HG02678 (cell line): ENCODE measurements around the gene NOTCH4.

Experiments used
- ATAC-seq: cut with Tn5 transposase; IDR thresholded peaks from one replicate; pipeline ENCODE4 v1.9.1; 2021; ENCODE audit warnings: mild to moderate bottlenecking, moderate library complexity; ENCODE audit not compliant: unreplicated experiment

NOTCH4 gene

DNA sequence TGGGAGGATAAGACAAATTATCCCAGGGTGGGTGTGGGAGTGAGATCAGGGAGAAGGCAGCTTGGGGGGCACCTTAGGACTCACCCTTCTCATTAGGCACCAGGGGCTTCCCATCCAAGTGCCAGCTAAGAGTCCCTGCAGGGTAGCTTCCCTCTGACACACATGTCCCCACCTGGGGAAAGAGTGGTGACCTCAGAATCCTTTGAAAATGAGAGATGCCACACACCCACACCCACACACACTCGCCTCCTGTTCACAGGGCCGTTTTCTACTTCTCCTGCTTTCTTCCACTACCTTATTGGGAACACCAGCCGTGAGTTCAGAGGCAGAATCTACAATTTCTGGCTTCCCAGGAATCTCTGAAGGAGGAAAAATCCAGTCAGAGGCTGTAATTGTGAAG, 40.8 kb downstream of the NOTCH4 start:
- no peak for ATAC-seq

DNA sequence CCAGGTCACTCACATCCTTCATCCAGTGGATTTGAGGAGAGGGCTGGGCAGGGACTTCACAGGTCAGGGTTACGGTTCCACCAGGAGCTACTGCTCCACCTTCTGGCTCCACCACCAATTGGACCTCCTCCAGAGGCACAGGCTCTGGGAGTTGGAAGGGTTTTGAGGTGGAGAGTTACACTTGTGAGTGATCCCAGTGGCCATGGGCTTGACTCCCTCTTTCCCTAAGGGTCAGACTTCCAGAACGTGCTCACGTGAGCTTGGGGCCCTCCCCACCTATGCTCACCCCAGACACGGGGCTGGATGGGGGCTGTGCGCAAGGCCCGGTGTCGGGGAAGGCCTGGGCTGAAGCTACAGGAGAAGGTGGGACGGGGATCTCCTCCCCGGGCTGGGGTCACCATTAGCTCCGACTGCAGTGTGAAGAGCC, 41.3 kb downstream of the NOTCH4 start:
- ATAC-seq: no peak

DNA sequence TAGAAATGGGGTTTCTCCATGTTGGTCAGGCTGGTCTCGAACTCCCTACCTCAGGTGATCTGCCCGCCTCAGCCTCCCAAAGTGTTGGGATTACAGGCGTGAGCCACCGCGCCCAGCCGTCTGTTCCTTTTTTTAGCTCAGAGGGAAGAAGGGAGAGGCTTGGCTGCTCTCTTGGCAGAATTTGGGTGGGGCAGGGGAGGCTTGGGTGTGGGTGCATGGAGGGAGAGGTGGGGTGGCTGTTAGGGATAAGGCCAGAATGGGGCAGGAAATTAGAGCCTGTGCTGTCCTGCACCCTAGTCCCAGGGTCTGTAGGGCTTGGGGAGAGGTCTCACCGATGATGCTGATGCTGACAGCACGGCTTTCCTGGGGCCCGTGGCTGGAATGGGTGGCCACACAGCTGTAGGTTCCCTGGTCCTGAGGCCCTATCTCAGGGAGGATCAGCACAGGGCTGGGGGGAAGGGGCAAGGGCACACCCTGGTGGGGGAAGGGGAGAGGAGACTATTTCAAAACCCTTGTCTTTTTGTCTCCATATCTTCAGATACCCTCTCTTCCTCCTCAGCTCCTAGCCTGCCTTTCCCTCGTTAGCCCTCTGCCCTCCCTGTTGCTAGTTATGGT, 41.8 kb downstream of the NOTCH4 start:
- ATAC-seq: no peak

DNA sequence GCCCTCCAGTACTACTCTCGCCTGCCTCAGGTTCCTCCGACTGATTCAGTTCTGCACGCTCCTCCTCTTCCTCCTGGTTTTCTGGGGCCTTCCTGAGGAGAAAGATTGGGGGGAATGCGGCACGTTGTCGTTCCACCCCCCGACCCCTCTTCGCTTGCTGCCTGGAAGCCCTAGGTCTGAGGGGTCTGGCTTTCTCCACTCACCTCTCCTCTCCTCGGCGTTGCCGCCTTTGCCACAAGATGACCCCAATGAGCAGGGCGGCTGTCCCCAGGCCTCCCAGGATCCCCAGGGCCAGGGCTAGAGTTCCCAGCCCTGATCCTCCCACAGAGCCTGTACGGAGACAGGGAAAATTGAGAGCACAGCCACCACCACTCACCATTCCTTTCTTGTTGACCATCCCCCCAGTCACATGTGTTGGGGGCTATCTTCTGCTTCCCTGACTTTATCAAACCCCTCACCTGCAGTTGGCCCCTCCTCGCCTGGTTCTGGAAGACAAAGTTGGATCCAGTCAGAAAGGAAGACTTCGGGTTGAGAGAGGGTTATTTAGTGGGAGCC, 42.6 kb downstream of the NOTCH4 start:
- ATAC-seq: no peak

DNA sequence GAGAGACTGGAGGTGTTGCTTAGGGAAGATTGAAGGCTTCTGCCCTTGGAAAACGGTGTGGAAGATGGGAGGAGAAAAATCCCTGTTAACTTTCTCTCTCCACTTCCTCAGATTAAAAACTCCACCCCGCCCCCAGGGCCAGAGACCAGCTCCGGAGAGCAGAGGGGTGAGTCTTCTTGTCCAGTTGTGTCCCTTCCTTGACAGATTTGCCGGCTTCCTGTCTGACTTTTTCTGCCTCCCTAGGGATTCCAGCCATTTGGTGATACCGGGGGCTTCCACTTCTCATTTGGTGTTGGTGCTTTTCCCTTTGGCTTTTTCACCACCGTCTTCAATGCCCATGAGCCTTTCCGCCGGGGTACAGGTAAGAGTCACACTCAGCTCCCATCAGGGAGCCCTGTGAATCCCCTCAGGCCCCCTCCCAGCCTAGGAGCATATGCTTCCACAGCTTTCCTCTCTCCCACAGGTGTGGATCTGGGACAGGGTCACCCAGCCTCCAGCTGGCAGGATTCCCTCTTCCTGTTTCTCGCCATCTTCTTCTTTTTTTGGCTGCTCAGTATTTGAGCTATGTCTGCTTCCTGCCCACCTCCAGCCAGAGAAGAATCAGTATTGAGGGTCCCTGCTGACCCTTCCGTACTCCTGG, 44.0 kb downstream of the NOTCH4 start:
- no peak for ATAC-seq

DNA sequence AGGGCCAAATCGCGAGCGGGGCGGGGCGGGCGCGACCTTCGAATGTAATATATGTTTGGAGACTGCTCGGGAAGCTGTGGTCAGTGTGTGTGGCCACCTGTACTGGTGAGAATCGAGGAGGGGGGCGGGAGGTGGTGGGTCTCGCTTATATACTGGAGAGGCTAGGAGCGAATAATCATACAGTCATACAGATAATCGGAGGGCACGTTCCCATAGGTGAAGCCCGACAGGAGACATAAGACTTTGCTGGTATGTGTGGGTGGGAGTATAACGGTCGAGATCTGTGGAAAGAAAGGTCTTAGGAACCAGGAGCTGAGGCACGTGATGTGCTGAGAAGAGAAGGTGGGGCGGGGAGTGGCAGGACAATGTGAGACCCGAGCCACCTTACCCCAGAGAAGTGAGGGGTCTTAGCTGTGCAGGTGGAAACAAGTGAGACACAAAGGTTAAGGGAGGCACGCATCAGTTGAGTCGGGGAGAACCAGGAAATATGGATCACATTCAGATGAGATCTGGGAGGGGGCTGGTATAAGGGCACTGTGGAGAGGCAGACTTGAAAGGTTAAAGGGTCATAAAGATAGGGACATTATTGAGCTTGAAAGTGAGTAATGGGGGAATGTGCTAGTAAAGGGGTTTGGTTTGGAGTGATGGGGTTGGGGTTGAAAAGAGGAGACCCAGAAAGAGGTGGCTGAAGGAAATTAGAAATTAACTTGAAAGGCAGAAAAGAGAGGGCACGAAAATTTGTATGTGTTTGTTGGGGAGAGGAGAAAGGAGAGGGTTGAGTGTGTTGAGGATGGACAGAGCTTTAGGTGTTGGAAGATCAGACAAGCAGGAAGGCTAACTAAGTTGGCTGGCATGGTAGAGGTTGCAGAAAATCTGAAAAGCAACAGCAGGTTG, 45.1 kb downstream of the NOTCH4 start:
- no peak for ATAC-seq

DNA sequence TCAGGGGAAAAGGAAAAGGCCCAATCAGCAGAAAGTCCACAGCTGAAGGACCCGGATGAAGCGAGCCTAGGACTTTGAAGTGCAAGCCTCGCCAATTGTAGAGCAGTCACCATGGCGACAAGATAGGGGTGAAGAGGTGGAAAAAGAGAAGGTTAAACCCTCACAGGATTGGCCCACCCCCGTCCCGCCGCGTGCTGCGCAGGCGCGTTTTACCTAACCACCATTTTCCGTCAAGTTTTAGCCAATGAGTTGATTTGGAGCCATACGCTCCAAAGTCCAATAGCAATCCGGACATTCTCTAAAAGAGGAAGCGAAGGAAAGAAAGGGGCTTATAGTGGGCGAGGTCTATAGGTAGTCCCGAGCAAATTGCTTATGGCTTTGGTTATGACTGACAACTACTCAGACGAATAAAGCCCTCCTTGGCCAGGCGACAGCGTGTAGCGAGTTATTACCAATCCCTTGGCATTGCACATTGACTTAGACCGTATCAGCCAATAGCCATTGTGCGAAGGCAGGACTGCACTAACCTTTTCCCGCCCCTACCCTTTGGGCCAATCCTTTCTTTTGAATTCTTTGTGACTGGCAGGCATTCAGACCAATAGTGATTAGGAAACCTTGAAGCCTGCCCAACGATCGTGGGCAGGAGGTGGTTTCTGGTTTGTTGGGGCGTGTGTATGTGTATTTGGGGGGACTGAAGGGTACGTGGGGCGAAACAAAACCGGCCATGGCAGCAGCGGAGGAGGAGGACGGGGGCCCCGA, 45.9 kb downstream of the NOTCH4 start, which contains the start of gene RNF5:
Gene RNF5 (plus strand): TSS at position 618 of the 759 bp plus-strand sequence. CDS start 107 bp downstream, at position 725.
- ATAC-seq: peak; percentile 79

DNA sequence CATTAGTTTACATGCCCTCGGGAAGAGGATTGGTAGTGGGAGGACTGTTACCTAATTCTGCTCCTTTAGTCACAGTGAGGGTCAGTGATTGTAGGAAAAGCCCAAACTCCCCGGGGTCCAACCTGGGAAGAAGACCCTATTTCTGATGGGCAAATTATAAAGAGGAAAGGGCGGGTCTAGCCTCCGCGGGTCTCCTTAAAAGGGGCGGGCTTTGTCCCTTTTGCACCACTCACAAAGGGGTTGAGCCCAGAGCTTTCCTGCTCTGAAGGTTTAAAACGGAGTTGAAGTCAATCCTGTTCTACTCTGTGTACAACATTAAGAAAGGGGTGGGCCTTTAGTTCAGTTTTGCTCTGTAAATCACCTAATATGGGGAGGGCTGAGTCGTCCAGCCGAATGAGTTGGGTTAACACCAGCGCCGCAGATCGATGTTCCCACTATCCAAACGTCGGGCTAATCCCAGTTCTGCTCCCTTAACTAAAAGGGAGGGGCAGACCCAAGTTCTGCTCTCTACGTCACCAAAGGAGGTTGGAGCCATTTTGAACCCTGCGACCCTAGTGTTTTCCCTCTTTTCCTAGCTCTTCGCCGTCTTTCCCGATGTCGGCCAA, 46.6 kb downstream of the NOTCH4 start:
- no peak for ATAC-seq

DNA sequence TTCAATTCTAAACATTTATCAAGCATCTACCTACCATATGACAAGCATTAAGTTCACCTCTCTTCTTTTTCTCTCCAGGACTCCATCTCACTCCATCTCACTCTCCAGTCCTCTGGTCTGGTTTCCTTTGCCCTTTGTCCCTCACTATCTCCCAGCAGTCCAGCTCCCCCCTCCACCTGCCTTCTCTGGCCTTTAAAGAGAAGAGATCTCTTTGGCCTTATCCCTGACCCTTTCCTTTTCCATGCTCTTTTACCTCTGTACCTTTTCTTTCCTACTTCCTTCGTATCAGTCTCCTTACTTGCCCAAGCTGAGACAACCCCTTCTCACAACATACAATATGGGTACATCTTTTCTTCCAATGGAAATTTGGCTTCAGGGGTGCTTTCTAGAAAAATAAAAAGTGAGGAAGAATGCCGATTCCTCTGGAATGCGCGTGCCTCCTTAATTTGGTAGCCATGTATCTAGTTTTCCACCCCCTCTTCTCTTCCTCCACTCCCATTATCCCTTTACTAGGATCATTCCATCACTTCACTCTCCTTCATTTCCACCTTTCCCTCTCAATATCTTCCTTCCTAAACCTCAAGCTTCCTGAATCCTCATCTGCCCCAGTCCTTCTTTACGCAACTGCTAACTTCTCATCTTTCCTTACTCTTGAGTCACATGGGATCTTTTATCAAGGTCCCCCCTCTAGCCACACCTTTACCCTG, 47.2 kb downstream of the NOTCH4 start:
- ATAC-seq: no peak

DNA sequence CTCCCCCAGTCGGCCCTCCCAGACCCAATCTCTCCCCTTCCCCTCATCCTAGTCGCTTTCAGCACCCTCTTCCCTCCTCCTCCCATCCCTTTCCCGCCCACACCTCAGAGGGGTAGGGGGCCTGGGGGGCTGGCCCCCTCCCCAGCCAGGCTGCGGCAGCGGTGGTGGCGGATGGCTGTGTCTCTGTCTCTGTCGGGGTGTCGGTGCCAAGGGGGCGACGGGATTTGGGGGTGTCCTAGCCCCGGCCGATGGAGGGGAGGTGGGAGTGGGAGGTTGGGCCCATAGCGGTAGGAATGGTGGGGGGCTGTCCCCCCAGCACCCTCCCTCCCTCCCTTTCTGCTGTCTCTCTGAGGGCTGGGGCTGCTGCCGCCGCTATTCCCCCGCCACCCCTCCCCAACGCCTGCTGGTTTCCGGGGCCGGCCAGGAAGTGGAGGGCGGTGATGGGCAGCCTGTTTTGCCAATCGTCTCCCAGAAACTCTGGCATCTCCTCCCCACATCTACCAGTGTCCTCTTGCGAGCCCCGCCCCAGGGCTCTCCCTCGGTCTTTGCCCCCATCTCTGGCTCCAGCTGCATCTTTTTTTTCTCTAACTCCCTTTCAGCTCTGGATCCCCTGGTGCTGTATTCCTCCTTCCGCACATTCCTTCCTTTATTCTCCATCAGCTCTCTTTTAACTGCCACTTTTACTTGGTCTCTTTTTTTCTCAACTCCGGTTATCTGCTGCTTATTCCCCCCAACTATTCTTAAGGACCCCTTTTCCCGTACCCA, 48.0 kb downstream of the NOTCH4 start, which contains the start of gene AGPAT1:
Gene AGPAT1 (minus strand): TSS at position 374 of the 765 bp plus-strand sequence. CDS start 4,588 bp downstream, outside the sequence.
- ATAC-seq: peak; percentile 45

DNA sequence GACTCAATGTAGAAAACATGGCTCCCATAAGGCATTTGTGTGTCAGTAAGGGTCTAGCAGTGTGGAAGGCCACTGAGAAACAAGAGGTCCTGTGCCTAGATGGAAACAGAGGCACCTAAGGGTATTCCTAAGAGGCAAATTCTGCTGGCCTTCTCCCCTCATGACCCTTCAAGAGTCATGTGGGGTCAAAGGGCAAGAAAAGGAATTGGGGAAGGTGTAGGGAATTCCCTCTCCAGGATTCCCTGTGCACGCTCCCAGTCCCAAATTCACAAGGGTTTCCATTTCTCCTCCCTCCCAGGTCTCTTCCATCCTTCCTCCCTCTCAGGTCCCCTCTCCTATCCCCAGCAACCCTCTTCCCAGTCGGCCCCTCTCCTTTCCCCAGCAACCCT, 48.6 kb downstream of the NOTCH4 start:
- no peak for ATAC-seq

DNA sequence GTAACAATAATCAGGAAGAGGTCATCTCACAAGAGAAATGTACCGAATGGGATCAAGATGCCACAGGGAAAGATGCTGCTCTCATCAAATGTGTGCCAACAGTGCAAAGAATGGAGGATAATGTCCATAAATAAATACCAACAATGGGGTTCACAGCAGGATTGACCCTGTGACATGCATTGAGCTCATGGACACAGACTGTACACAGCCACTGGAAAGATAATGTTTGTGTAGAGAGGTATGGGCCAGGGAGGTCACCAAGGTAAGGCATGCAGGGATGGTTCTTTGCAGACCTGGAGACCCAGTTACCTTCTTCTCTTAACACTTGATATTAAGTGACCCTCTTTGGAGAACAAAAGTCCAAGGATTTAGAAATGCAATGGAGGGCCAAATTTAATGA, 49.5 kb downstream of the NOTCH4 start:
- no peak for ATAC-seq

DNA sequence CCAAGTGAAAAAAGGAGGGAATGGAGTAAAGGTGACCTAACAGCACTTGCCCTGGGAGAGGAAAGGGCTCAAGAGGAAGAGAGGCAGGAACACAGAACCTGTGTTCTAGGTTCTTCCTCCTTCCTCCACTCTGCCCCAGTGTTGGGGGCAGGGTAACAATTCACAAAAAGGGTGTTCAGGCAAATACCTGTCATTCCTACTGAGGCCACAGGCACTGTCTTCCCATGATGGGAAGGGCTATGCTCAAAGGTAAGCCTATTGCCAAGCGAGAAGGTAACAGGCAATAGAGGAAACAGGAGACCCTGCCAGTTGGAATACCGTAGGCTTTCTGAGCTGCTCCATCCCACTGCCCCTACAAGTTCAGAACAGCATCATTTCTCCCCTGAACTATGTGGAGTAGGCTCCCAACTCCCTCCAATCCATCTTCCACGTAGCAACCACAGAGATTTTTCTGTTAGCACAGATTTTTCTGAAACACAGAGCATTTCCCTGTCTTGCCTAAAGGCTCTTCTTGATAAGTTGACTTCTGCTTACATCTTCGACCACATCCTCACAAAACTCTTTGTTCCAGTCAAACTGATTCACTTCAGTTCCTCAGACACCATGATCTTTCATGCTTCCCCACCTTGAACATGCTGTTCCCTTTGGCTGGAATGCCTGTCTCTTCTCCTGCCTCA, 50.7 kb downstream of the NOTCH4 start:
- ATAC-seq: no peak

DNA sequence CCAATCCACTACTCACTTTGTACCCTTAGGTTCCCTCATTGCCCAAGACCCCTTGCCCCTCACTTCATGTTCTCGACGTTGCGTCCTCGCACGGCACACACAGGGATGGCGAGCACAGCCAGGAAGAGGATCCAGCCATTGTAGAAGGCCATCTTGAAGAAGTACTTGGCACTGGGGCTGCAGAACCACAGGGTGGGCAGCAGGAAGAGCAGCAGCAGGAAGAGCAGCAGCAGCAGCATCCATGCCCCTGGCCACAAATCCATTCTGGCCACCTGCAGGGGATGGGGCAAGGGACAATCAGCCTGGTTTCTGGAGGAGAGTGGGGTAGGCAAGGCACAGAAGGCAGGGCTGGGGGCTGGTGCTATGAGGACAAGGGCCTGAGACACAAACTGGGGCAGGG, 52.6 kb downstream of the NOTCH4 start:
- no peak for ATAC-seq

DNA sequence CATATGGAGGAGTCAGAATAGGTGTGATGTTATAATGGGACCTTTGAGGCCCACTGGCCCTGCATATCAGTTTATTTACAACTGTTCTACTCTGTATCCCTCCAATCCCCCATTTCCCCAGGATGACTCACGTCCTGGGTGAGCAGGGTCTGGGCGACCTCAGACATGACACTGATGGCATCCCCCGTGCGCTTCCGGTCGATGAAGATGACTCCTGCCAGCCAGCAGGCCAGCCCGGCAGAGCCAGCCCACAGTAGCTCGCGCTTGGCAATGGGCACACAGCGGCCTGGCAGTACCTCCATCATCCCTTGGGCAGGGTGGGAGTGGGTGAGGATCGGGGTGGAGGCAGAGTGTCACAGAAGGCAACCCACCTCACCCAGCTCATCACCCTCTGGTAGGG, 53.6 kb downstream of the NOTCH4 start:
- ATAC-seq: no peak

DNA sequence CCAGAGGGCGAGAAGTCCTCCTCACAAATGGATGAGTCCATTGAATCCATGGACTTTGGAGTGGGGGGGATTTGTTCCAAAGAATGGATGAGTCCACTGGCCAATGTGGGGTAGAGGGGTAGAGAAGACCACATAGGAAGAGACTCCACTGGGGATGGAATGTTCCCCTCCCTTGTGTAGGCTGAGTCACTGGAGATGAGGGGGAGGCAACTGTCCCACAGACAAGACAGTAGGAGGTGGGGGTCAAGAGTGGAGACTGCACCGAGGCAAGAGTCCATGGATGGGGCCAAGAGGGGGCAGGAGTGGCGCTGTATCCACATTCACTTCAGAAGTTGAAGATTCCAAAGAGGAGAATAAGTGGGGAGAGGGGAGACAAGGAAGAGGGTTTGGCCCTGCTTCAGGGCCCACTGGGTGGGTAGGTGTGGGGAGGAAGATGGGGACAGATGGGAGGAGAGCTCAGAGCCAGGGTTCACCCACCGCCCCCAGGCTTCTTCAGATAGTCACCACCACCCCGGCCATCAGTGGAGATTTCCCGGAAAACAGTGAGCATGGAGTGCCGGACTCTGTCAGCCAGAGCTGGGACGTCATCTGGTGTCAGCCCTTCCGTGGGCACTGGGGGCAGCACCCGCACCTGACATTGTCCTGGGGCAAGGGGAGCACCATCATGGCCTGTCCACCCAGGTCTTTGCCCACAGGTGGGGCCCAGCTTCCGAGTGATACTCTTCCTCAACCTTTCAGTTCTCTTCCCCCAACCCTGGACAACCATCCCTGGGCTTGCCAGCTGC, 54.9 kb downstream of the NOTCH4 start:
- no peak for ATAC-seq

DNA sequence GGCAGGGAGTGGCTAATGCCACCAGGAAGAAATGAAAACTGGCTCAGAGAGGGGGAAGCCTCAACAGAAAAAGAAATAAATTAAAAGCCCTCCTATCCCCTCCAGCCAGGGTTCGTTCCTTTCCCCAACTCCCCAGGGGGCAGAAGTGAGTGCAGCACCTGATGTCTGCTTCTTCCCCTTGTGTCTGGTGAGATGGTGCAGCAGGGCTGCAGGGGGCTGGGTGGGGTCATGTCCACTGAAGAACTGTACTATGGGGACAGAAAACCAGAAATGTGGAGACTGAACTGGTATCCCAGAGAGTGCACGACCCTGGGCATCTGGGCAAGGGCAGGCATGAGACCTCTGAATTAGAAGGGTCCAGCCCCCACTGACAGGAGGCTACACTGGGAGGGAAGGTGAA, 55.5 kb downstream of the NOTCH4 start:
- no peak for ATAC-seq
